SU-DHL-6 (cell line): ENCODE results near the gene WNT7B.

ENCODE experiments used
- EZH2phosphoT487 ChIP-seq: fragments of 200-600 bp; sonication (generic), shearing (Covaris generic); conservative IDR thresholded peaks from 2 replicates; pipeline ENCODE4 v1.6.1; 2018; ENCODE audit warnings: mild to moderate bottlenecking, antibody characterized with exemption, low read length, moderate library complexity, mixed read lengths
- TF ChIP-seq, protein P1 (sequence below): fragments of 200-600 bp; sonication (generic); IDR thresholded peaks from one replicate; pipeline ENCODE4 v1.5.1; 2017; ENCODE audit warnings: antibody characterized with exemption, mild to moderate bottlenecking, low read length, moderate library complexity; ENCODE audit not compliant: insufficient read depth, poor library complexity, severe bottlenecking

DNA sequence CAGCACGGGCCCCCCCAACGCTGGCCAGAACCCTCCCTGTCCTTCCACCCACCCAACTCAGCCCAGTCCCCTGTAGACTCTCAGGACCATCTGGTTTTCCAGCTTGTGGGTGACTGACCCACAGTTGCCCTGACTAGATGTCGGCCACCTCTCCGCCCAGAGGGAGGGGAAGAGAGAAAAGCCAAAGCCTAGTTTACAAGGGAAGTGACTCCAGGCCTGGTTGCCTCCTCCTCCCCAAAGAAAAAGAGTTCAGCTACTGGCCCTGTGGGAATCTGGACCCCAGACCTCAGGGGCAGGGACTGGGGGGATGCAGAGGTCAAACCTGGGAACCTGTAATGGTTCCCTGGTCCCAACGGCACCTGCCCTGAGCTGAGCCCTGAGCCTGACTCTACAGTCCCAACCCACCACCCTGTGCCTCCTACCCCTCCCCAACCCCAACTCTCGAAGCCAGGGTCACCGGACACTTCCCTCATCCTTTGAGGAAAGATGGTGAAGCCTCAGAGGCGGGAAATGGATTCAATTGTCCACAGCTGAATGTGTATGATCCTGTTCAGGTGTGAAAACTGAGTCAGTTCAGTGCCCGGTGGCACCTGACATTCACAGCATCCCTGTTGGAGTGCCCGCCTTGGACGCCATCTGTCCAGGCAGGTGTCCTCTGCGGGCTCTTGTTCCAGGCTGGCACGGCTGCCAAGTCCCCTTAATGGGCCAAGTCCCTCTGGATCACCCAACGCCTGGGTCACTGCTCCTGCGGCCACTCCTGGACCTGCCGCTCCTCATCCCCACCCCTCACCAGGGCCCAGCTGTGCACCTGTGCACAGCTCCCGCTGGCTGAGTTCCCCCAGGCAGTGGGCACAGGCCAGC is 21.0 kb upstream of the WNT7B start:
- TF ChIP-seq, protein P1, sequence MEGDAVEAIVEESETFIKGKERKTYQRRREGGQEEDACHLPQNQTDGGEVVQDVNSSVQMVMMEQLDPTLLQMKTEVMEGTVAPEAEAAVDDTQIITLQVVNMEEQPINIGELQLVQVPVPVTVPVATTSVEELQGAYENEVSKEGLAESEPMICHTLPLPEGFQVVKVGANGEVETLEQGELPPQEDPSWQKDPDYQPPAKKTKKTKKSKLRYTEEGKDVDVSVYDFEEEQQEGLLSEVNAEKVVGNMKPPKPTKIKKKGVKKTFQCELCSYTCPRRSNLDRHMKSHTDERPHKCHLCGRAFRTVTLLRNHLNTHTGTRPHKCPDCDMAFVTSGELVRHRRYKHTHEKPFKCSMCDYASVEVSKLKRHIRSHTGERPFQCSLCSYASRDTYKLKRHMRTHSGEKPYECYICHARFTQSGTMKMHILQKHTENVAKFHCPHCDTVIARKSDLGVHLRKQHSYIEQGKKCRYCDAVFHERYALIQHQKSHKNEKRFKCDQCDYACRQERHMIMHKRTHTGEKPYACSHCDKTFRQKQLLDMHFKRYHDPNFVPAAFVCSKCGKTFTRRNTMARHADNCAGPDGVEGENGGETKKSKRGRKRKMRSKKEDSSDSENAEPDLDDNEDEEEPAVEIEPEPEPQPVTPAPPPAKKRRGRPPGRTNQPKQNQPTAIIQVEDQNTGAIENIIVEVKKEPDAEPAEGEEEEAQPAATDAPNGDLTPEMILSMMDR = no peak
- no peak for TF ChIP-seq EZH2phosphoT487
